Putamen (tissue), 1 donor: ENCODE data around the gene MORC3.
"Not testable (repeated sequence)": the region's sequence is repeated elsewhere in the genome, so short reads cannot be mapped to it uniquely, and the experiment has no call there.

Source experiments
- DNase-seq: peaks from one replicate; pipeline ENCODE4 v3.0.0-alpha.2; 2016; ENCODE audit warnings: low spot score

The MORC3 gene

GRCh38 chr21:36322083-36322424 is 2.1 kb downstream of the MORC3 start:
- no peak for DNase-seq

GRCh38 chr21:36323032-36323431 is 3.0 kb downstream of the MORC3 start:
- no peak for DNase-seq

GRCh38 chr21:36325373-36326010 is 5.5 kb downstream of the MORC3 start:
- no peak for DNase-seq

GRCh38 chr21:36330904-36331303 is 10.9 kb downstream of the MORC3 start:
- DNase-seq = peak; percentile 23

- no peak for DNase-seq
Measured at GRCh38 chr21:36337099-36337509, 17.1 kb downstream of the MORC3 start.

- DNase-seq = no peak
Measured at GRCh38 chr21:36338975-36339374, 19.0 kb downstream of the MORC3 start.

DNA sequence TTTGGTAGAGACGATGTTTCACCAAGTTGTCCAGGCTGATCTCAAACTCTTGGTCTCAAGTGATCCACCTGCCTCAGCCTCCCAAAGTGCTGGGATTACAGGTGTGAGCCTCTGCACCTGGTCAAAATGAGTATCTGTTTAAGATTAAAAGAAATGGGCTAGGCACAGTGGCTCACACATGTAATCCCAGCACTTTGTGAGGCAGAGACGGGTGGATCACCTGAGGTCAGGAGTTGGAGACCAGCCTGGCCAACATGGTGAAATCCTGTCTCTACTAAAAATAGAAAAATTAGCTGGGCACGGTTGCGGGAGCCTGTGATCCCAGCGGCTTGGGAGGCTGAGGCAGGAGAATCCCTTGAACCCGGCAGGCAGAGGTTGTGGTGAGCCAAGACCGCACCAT is 22.6 kb downstream of the MORC3 start:
- not testable (repeated sequence) for DNase-seq

GRCh38 chr21:36344931-36345330 is 24.9 kb downstream of the MORC3 start:
- DNase-seq = no peak

GRCh38 chr21:36347278-36347961 is 27.4 kb downstream of the MORC3 start:
- DNase-seq = no peak

DNA sequence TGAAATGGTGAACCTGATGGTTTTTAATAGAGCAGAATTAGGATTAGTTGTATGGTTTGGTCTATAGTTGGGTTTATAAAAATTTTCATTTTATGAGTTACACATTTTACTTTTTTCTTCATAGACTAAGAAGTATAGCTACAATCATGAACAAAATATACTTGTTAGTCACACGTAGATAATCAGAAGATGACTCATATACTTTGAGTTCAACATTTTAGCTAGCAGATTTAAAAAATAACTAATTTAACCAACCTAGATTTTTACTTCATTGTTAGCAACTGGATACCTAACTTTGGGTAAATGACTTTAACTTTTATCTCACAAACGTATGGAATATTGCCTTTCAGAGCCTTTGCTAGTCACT is 27.9 kb downstream of the MORC3 start:
- DNase-seq = no peak

DNA sequence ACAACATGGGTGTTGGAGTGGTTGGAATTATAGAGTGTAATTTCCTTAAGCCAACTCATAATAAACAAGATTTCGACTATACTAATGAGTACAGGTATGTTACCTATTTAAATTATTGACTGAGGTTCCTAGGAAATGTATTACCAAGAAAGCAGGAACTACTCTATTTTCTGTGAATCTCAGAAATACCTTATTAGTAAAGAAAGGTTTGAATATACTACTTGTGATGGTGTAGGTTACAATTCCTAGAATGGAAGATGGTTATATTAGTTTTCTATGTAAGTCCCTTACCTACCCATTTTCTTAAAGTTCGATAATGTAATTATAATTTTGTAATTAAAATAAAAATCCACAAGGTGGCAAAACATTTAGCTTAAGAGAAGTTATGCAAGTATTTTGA is 29.3 kb downstream of the MORC3 start:
- DNase-seq = no peak

GRCh38 chr21:36350282-36350910 is 30.4 kb downstream of the MORC3 start:
- DNase-seq = no peak

DNA sequence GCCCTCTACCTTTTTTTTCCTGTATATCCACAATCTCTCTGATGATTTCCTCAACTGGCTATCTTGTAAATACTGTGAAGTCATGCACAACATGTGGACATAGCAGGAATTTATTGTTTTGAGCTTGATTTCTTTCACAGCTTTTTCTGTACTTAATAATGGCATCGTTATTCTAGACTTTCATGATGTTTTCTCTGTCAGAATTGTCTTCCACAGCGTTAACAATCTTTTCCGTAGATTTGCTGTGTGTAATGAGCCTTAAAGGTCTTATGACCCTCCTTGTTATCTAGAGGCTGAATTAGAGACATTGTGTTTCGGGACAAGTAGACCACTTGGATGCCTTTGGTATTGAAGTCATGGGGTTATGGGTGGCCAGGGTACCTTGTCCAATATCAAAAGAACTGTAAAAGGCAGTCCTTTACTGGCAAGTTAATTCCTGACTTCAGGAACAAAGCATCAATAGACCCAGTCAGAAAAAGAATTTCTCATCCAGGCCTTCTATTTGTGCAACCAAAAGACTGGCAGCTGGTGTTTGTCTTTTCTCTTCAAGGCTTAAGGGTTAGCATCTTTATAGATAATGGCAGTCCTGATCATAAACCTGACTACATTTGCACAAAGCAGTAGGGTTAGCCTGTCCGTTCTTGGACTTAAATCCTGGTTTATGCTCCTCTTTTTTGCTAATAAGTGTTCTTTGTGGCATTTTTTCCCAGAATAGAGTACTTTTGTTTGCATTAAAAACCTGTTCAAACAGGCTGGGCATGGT is 35.1 kb downstream of the MORC3 start:
- DNase-seq = no peak

DNA sequence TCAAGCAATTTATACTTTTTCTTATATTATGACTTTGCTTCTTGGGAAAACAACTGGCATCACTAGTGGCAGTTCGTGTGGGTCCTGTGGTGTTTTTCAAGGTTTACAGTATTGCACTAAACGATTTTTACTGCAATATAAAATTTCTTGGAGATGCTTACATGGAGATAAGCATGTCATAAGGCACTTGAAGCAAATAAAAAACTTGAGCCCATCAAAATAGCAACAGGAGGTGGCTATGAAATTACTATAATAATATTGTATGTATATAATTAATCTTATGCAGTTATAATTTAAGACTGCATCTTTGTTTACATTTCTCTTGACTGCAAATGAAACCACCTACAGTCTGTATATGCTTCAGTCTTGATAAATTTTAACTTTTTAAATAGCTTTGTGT is 35.9 kb downstream of the MORC3 start:
- no peak for DNase-seq

DNA sequence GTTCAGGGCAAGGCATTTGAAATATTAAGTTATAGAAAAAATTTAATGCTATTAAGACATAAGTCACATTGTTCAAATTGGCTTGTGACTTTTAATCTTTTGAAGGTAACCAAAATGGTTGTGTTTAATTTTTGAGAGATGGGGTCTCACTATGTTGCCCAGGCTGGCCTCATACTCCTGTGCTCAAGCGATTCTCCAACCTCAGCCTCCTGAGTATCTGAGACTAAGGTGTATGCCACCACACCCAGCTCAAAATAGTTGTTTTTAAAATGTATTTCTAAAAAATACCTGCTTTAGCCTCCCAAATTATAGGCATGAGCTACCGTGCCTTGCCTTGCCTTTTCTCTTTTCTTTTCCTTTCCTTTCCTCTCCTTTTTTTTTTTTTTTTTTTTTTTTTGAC is 39.2 kb downstream of the MORC3 start:
- no peak for DNase-seq

GRCh38 chr21:36369064-36369685 is 49.2 kb downstream of the MORC3 start:
- DNase-seq = no peak

DNA sequence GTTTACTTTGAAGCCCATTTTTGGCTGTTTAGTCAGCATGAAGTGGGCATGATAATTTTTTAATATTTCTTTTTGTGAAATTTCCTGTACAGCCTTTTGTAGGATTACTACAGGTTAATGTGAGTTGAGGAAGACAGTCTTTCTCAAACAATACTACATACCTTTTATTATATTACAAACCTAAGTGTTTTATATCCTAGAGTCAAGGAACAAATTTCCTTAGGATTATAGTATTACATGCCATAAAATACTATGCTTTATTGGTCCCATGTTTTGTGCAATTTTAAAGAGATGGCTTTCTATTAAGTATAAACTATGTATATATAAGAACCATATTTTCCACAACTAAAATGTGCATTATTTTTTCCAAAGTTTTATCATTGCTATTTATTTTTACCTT is 56.0 kb downstream of the MORC3 start:
- no peak for DNase-seq

- DNase-seq = no peak
Measured at GRCh38 chr21:36377391-36377842, 57.4 kb downstream of the MORC3 start.

DNA sequence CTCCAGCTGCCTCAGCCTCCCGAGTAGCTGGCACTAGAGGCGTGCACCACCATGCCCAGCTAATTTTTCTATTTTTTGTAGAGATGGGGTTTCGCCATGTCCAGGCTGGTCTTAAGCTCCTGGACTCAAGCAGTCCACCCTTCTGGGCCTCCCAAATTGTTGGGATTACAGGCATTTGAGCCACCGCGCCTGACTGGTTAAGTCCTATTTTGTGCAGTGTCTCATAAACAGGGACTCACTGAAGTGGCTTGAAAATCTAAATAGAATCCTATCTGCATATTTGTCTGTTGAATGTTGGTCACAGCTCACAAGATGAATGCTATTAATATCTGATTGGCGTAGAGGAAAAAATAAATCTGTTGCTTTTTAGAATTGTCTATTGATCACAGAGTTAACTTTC is 59.3 kb downstream of the MORC3 start:
- no peak for DNase-seq

GRCh38 chr21:36381841-36382589 is 62.0 kb downstream of the MORC3 start:
- DNase-seq = no peak

DNA sequence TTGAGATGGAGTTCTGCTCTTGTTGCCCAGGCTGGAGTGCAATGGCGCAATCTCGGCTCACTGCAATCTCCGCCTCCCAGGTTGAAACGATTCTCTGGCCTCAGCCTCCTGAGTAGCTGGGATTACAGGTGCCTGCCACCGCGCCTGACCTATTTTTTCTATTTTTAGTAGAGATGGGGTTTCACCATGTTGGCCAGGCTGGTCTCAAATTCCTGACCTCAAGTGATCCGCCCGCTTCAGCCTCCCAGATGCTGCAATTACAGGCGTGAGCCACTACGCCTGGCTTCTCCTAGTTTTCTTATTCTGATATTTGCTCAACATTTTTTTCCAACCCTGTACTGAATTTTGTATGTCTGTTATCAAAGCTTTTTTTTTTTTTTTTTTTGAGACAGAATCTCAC is 62.7 kb downstream of the MORC3 start:
- not testable (repeated sequence) for DNase-seq

DNA sequence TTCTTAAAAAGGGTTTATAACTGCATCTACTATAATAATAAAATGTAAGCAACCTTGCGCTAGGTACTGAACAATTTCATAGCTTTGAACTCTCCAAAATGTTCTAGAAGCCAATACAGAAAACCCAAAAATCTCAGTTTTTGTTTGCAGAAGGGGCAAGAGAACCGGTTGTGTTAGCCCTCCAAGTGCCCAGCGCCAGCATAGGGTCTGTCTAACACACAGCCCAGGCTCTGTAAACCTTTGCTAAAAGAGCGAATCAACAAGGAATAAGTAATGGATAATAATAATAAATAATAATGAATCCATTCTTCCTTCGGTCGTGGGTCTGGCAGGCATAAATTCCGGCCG is 64.9 kb downstream of the MORC3 start:
- DNase-seq = no peak
